GM21619 (cell line): Measurements from ENCODE around the gene HCN1.
"Not testable (repeated sequence)": the region's sequence is repeated elsewhere in the genome, so short reads cannot be mapped to it uniquely, and the experiment has no call there.

ENCODE experiments used
- ATAC-seq: cut with Tn5 transposase; IDR thresholded peaks from one replicate; pipeline ENCODE4 v1.9.1; 2021; ENCODE audit not compliant: unreplicated experiment

The HCN1 gene

DNA sequence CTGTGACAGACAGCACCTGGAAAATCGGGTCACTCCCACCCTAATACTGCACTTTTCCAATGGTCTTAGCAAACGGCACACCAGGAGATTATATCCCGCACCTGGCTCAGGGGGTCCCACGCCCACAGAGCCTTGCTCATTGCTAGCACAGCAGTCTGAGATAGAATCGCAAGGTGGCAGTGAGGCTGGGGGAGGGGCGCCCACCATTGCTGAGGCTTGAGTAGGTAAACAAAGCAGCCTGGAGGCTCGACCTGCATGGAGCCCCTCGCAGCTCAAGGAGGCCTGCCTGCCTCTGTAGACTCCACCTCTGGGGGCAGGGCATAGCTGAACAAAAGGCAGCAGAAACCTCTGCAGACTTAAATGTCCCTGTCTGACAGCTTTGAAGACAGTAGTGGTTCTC, 383.6 kb downstream of the HCN1 start:
- ATAC-seq = not testable (repeated sequence)

DNA sequence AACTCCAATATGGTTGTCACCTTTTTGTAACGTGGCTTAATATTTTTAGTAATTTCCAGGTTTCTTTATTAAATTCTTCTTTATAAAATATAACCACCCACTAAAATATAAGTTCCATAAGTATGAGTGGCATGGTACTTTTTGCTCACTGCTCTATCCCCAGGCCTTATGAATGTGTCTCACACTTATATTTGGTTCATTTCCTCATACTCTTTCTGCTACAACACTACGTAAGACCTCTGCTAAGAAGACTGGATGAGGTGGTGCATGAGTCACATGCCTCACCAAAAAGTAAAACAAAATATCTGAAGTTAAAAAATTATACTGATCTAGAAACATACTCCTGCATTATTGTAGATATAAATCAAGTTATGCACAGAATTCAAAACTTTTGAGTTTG, 400.9 kb downstream of the HCN1 start:
- no peak for ATAC-seq

DNA sequence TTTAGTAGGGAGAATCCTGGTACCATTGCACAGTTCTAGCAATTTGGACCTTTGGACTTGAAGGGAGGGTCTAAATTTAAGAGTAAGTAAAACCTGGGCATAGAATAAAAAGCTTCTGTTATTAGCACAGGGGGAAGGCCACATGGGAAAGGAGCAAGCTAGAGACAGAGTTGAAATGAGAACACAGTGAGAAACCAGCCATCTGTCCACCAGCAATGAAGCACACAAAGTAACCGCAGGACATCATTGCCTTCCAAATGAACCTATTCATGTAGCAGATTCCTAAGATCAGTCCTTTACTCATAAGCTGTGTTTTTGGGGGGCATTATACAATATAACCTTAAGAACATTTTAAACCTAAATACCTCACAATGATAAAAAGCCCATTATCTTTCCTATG, 407.4 kb downstream of the HCN1 start:
- no peak for ATAC-seq

DNA sequence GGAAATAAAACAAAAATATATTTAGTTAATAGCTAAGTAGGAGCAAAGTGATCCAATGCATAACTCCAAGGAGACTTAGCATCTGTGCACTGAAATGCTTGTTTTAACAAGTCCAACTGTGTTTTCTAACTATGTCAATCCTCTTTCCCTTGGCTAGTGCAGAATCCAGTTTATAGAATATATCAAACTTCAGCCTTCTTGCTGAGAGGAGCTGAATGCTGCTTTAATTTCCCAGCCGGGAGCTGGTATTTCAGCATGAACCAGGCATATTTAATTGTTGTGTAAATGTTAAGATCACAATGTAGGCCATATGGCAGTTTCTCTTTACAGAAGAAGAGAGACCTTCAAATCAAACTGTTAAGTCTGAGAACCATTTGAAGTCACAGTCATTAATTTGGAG, 411.7 kb downstream of the HCN1 start:
- ATAC-seq = no peak

DNA sequence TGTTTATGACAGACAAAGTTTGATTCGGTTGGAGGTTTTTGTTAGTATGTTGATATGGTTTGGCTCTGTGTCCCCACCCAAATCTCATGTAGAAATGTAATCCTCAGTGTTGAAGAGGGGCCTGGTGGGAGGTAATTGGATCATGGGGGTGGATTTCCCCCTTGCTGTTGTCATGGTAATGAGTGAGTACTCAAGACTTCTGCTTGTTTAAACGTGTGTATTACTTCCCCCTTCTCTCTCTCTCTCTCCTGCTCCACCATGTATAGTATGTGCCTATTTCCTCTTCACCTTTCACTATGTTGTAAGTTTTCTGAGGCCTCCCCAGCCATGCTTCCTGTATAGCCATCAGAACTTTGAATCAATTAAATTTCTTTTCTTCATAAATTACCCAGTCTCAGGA, 415.1 kb downstream of the HCN1 start:
- no peak for ATAC-seq

DNA sequence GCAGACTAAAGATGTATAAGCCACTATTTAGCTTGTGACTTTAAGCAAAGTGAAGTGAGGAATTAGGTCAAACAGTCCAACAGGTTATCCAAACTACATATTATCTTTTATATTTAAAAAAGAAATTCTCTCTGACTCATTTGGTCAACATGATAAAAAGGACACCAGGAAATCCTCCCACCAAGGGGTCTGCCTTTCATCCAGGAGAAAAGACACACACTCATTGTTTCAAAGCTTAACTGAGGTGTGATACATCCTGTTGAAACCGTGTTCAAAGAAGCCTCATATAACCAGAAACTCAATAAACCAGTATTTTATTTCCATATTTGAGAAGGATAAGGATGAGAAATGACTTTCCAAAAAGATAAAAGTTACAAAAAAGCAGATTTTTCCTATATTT, 417.1 kb downstream of the HCN1 start:
- ATAC-seq = no peak

DNA sequence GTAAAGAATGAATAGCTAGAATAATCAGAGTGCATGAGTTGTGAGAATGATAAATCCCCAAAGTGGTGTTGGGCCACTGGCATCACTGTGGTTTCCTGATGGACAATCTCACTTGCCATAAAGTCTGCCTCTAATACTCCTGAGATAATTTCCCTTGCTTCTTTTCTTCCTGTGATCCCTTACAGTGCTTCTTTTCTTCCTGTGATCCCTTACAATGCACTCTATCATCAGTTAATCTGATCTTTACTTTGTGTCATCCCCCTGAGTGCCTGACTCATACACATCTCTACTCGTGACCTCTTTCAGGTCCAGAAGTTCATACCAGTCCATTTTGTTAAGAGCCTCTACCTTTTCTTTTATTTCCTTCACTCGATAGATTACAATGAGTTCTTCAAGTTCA, 418.3 kb downstream of the HCN1 start:
- ATAC-seq = no peak

DNA sequence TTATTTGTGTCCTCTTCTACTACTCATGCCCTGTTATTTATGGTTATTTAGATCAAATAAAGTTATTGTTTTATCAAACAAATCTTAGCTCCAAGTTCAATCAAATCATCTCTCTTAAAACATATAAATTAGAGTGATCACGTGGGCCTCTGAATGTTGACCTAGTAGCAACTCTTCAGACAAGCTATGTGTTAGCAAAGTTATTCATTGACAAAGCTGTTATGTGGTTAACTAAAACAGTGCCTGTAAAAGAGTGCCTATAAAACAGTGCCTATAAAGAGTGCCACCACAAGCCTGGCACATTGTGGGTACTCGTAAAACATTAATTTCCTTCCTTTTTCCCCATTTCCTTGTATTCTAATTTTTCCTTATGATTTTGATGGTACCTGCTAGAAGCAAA, 421.9 kb downstream of the HCN1 start:
- no peak for ATAC-seq

DNA sequence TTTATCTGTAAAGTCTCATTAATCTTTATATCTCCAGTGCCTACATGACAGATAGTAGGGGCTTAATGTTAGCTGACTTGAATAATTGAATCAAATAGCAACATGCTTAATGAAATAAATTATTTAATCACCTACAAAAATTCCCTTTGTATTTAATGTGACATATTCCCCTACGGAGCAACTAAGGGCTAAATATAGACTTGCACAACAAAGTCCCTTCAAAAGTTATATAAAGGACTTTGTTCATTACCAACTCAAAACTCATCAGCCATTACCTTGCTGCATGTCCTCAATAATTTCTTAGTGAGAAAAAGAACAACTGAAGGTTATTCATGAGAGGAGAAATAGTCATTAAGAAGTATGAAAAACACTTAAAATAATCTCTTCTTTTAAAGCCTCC, 424.6 kb downstream of the HCN1 start:
- no peak for ATAC-seq

DNA sequence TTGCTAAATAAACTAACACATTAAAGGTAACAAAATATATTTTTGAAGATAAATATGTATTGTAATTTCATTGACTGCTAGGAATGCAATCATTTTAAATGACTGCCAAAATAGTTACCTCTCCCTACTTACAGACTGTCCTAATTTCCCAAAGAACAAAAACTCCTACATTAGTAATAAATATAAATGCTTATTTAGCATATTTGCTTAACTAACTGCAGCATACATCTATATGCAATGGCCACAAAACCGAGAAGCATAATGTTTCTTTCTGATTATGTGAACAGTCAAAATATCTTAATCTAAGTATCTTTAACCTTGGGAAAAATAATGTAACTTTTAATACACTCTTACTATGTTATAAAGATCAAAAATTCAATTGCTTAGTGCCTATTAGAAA, 431.7 kb downstream of the HCN1 start:
- ATAC-seq = no peak

DNA sequence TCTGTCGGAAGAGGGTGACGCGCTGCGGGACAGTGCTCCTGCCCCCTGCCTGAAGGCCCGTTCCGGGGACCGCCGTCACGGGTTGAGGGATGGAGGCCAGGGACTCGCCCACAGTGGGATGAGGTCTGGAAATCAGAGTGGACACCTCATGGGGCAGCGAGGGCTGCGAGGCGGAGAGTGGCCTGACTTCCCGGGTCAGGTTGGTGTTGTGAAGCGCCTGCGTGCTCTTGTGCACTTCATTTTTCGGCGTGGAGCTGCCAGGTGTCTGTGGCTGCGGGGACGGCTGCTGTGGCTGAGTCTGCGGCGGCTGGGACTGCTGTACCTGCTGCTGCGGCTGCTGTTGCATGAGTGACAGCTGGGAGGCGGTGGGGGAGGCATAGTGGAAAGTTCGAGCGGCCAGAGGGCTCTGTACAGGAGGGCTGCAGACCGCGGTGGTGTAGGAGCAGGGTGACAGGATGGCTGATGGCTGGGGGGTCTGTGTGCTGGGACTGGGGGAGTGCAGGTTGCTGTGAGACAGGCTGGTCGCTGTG, 434.1 kb downstream of the HCN1 start:
- ATAC-seq = no peak

DNA sequence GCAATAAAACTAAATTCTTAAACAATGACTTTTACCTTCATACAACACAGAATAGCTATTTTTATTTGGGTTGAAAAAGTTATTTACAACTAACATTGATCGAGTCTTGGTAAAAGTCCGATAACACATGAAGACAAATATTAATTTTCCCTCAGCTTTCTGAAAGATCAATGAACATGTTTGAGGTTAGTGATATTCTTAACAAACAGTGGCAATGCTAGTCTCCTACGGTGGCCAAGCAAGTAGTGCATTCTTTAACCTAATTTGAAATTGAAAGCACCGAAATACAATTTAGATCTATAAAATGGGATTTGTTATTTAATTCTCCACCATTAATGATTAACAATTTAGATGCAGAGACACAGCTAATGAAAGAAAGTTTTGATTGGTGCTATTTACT, 435.1 kb downstream of the HCN1 start:
- no peak for ATAC-seq

DNA sequence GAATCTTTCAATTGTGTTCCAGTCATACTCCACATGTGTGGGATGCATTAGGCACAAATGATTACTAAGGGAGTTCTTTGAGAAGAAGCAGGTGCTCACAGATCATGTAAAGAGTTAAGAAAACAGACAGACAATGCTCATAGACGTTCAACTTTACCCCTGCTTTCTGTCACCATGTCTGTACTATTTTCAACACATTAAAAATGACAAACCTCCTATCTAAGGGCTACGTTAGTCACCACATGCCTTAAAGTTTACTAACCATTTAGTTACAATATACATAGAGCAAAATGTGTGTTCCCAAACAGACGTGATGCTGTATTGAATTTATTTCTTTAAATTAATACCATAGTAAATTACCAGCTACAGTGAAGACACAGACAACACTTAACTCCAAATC, 435.9 kb downstream of the HCN1 start:
- ATAC-seq = no peak

DNA sequence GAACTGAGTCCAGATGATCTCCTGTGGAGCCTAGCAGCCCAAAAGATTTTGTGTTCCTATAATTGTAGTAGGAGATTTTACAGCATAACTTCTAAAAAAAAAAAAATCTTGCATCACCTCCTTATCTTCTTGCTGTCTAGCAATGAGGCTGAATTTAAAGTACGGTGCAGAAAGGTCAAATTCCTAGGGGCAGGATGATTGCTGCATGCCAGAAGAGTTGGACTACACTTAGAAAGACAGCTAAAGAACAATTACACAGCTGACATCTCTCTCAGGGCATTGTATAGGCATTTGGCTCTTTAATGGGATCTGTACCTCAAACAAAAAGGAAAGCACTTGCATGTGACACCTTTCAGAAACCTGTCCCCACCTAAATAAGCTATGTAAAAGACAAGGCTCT, 443.2 kb downstream of the HCN1 start:
- ATAC-seq = no peak

DNA sequence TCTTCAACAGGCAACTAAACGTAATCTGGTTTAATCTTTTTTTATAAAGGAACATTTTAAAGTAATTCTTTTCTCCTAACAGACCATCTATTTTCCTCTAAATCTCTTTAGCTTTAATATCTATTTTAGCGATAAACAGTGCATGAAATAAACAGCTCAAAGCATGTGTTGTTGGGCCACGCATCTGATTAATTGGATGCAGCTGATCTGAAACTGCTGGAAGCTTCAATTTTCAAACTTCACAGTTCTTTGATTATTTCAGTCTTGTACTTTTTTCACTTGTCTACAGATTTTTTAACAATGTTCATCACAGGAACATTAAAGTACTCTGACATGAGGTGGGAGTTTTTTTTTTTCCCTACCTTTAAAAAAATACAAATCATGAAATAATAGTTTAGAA, 443.6 kb downstream of the HCN1 start:
- ATAC-seq = no peak

DNA sequence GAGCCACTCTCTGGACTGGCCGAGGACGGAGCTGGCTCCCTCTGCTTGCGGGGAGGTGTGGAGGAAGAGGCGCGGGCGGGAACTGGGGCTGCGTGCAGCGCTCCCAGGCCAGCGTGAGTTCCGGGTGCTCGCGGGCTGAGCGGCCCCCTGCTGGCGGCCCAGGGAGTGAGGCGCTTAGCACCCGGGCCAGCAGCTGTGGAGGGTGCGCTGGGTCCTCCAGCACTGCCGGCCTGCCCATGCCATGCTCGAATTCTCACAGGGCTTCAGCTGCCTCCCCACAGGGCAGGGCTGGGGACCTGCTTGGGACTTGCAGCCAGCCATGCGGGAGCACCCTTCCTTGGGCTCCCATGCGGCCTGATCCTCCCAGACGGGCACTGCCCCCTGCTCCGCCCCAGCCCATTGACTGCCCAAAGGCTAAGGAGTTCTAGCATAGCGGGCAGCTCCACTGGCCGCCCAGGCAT, 470.6 kb downstream of the HCN1 start:
- no peak for ATAC-seq

DNA sequence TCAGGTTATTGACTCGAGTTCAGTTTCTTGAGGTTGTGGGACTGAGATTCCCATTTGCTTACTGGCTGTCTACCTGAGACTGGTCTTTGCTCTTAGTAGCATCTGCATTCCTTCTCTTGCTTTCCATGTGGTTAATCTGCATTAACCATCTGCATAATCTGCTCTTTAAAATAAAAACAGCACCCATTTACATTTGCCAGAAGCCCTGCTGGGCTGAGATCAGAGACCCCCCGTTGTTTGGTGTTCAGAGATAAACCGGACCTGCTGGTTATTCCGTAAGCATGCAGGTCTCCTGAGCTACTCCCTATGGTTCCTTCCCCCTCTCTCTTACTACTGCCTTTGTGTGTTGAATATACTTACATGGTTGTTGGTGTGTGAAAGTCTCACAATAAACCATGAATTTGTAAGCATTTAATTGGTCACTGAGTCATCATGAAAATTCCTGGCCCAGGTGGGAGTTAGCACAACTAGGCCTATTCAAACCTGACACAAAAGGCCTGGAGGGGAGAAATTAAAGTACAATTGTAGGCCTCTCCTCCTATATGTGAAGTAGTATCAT, 490.7 kb downstream of the HCN1 start:
- no peak for ATAC-seq
